ENCODE data around the gene RANBP17.
"Not testable (repeated sequence)": the region's sequence is repeated elsewhere in the genome, so short reads cannot be mapped to it uniquely, and the experiment has no call there.

RANBP17 gene

GRCh38 chr5:171162165-171162564 lies 300.3 kb downstream of the RANBP17 start:
- H3K27me3 ChIP-seq (ENCODE audit: control insufficient read depth, insufficient read depth, low read length): no peaks in the 10 kb centered on the region
- peaks cover 6% of the 10 kb centered on the region for H3K4me1 ChIP-seq (ENCODE audit: control insufficient read depth, insufficient read depth, low read length)
- no peak overlapping the region for H3K9ac ChIP-seq (ENCODE audit: low read depth, low read length)
- H3K9me3 ChIP-seq (ENCODE audit: control insufficient read depth, insufficient read depth, low read length): no peaks in the 10 kb centered on the region
- H3K4me3 ChIP-seq (ENCODE audit: low read depth, low read length): no peak overlapping the region
- no peaks in the 10 kb centered on the region for H3K36me3 ChIP-seq (ENCODE audit: control insufficient read depth, insufficient read depth, low read length)

- no peak overlapping the region for H3K4me3 ChIP-seq (ENCODE audit: low read depth, low read length)
- no peaks in the 10 kb centered on the region for H3K36me3 ChIP-seq (ENCODE audit: control insufficient read depth, insufficient read depth, low read length)
- H3K27me3 ChIP-seq (ENCODE audit: control insufficient read depth, insufficient read depth, low read length): no peaks in the 10 kb centered on the region
- H3K9ac ChIP-seq (ENCODE audit: low read depth, low read length): no peak overlapping the region
- H3K4me1 ChIP-seq (ENCODE audit: control insufficient read depth, insufficient read depth, low read length): peaks cover 6% of the 10 kb centered on the region
- no peaks in the 10 kb centered on the region for H3K9me3 ChIP-seq (ENCODE audit: control insufficient read depth, insufficient read depth, low read length)
Measured at GRCh38 chr5:171162596-171162995, 300.8 kb downstream of the RANBP17 start.

GRCh38 chr5:171166766-171167165 lies 304.9 kb downstream of the RANBP17 start:
- no peak overlapping the region for H3K4me3 ChIP-seq (ENCODE audit: low read depth, low read length)
- H3K27me3 ChIP-seq (ENCODE audit: control insufficient read depth, insufficient read depth, low read length): no peaks in the 10 kb centered on the region
- no peak overlapping the region for H3K9ac ChIP-seq (ENCODE audit: low read depth, low read length)
- no peaks in the 10 kb centered on the region for H3K9me3 ChIP-seq (ENCODE audit: control insufficient read depth, insufficient read depth, low read length)
- H3K4me1 ChIP-seq (ENCODE audit: control insufficient read depth, insufficient read depth, low read length): peaks cover 6% of the 10 kb centered on the region
- no peaks in the 10 kb centered on the region for H3K36me3 ChIP-seq (ENCODE audit: control insufficient read depth, insufficient read depth, low read length)

GRCh38 chr5:171168171-171168570 lies 306.4 kb downstream of the RANBP17 start:
- Histone ChIP-seq H3K9me3 (ENCODE audit: control insufficient read depth, insufficient read depth, low read length) (no peaks in the 10 kb centered on the region), H3K4me3 (ENCODE audit: low read depth, low read length) (no peak overlapping the region), H3K27me3 (ENCODE audit: control insufficient read depth, insufficient read depth, low read length) (no peaks in the 10 kb centered on the region), H3K36me3 (ENCODE audit: control insufficient read depth, insufficient read depth, low read length) (no peaks in the 10 kb centered on the region), H3K4me1 (ENCODE audit: control insufficient read depth, insufficient read depth, low read length) (no peaks in the 10 kb centered on the region), H3K9ac (ENCODE audit: low read depth, low read length) (no peak overlapping the region)

- not testable (repeated sequence) for H3K4me1 ChIP-seq (ENCODE audit: control insufficient read depth, insufficient read depth, low read length); H3K9me3 ChIP-seq (ENCODE audit: control insufficient read depth, insufficient read depth, low read length); H3K9ac ChIP-seq (ENCODE audit: low read depth, low read length); H3K4me3 ChIP-seq (ENCODE audit: low read depth, low read length); H3K27me3 ChIP-seq (ENCODE audit: control insufficient read depth, insufficient read depth, low read length); H3K36me3 ChIP-seq (ENCODE audit: control insufficient read depth, insufficient read depth, low read length)
Measured at GRCh38 chr5:171174960-171175359, 313.1 kb downstream of the RANBP17 start.

GRCh38 chr5:171175746-171176145 lies 313.9 kb downstream of the RANBP17 start:
- no peak overlapping the region for H3K9ac ChIP-seq (ENCODE audit: low read depth, low read length)
- no peaks in the 10 kb centered on the region for H3K27me3 ChIP-seq (ENCODE audit: control insufficient read depth, insufficient read depth, low read length)
- H3K36me3 ChIP-seq (ENCODE audit: control insufficient read depth, insufficient read depth, low read length): no peaks in the 10 kb centered on the region
- H3K4me1 ChIP-seq (ENCODE audit: control insufficient read depth, insufficient read depth, low read length): no peaks in the 10 kb centered on the region
- H3K4me3 ChIP-seq (ENCODE audit: low read depth, low read length): no peak overlapping the region
- no peaks in the 10 kb centered on the region for H3K9me3 ChIP-seq (ENCODE audit: control insufficient read depth, insufficient read depth, low read length)

GRCh38 chr5:171178190-171178589 lies 316.4 kb downstream of the RANBP17 start:
- H3K4me3 ChIP-seq (ENCODE audit: low read depth, low read length); H3K36me3 ChIP-seq (ENCODE audit: control insufficient read depth, insufficient read depth, low read length); H3K9ac ChIP-seq (ENCODE audit: low read depth, low read length); H3K4me1 ChIP-seq (ENCODE audit: control insufficient read depth, insufficient read depth, low read length); H3K9me3 ChIP-seq (ENCODE audit: control insufficient read depth, insufficient read depth, low read length); H3K27me3 ChIP-seq (ENCODE audit: control insufficient read depth, insufficient read depth, low read length): not testable (repeated sequence)

- no peaks in the 10 kb centered on the region for H3K9me3 ChIP-seq (ENCODE audit: control insufficient read depth, insufficient read depth, low read length)
- no peaks in the 10 kb centered on the region for H3K4me1 ChIP-seq (ENCODE audit: control insufficient read depth, insufficient read depth, low read length)
- H3K27me3 ChIP-seq (ENCODE audit: control insufficient read depth, insufficient read depth, low read length): no peaks in the 10 kb centered on the region
- H3K9ac ChIP-seq (ENCODE audit: low read depth, low read length): no peak overlapping the region
- no peak overlapping the region for H3K4me3 ChIP-seq (ENCODE audit: low read depth, low read length)
- no peaks in the 10 kb centered on the region for H3K36me3 ChIP-seq (ENCODE audit: control insufficient read depth, insufficient read depth, low read length)
Measured at GRCh38 chr5:171188016-171188415, 326.2 kb downstream of the RANBP17 start.

- Histone ChIP-seq H3K9ac (ENCODE audit: low read depth, low read length) (no peak overlapping the region), H3K4me3 (ENCODE audit: low read depth, low read length) (no peak overlapping the region), H3K27me3 (ENCODE audit: control insufficient read depth, insufficient read depth, low read length) (no peaks in the 10 kb centered on the region), H3K36me3 (ENCODE audit: control insufficient read depth, insufficient read depth, low read length) (no peaks in the 10 kb centered on the region), H3K4me1 (ENCODE audit: control insufficient read depth, insufficient read depth, low read length) (no peaks in the 10 kb centered on the region), H3K9me3 (ENCODE audit: control insufficient read depth, insufficient read depth, low read length) (no peaks in the 10 kb centered on the region)
Measured at GRCh38 chr5:171189442-171189841, 327.6 kb downstream of the RANBP17 start.

GRCh38 chr5:171192111-171192510 lies 330.3 kb downstream of the RANBP17 start:
- H3K36me3 ChIP-seq (ENCODE audit: control insufficient read depth, insufficient read depth, low read length): no peaks in the 10 kb centered on the region
- H3K4me1 ChIP-seq (ENCODE audit: control insufficient read depth, insufficient read depth, low read length): no peaks in the 10 kb centered on the region
- no peak overlapping the region for H3K4me3 ChIP-seq (ENCODE audit: low read depth, low read length)
- H3K27me3 ChIP-seq (ENCODE audit: control insufficient read depth, insufficient read depth, low read length): no peaks in the 10 kb centered on the region
- H3K9ac ChIP-seq (ENCODE audit: low read depth, low read length): no peak overlapping the region
- no peaks in the 10 kb centered on the region for H3K9me3 ChIP-seq (ENCODE audit: control insufficient read depth, insufficient read depth, low read length)

GRCh38 chr5:171201310-171201709 lies 339.5 kb downstream of the RANBP17 start:
- Histone ChIP-seq H3K4me3 (ENCODE audit: low read depth, low read length) (no peak overlapping the region), H3K27me3 (ENCODE audit: control insufficient read depth, insufficient read depth, low read length) (no peaks in the 10 kb centered on the region), H3K9me3 (ENCODE audit: control insufficient read depth, insufficient read depth, low read length) (no peaks in the 10 kb centered on the region), H3K36me3 (ENCODE audit: control insufficient read depth, insufficient read depth, low read length) (no peaks in the 10 kb centered on the region), H3K9ac (ENCODE audit: low read depth, low read length) (no peak overlapping the region), H3K4me1 (ENCODE audit: control insufficient read depth, insufficient read depth, low read length) (peaks cover 9% of the 10 kb centered on the region)

GRCh38 chr5:171205375-171205774 lies 343.6 kb downstream of the RANBP17 start:
- Histone ChIP-seq H3K36me3 (ENCODE audit: control insufficient read depth, insufficient read depth, low read length) (no peaks in the 10 kb centered on the region), H3K27me3 (ENCODE audit: control insufficient read depth, insufficient read depth, low read length) (no peaks in the 10 kb centered on the region), H3K9me3 (ENCODE audit: control insufficient read depth, insufficient read depth, low read length) (no peaks in the 10 kb centered on the region), H3K9ac (ENCODE audit: low read depth, low read length) (no peak overlapping the region), H3K4me1 (ENCODE audit: control insufficient read depth, insufficient read depth, low read length) (peaks cover 9% of the 10 kb centered on the region), H3K4me3 (ENCODE audit: low read depth, low read length) (no peak overlapping the region)
